ENCODE measurements around the gene ABCF1. TPM values are rescaled to one million over a fixed set of nuclear protein-coding genes. Genes with fewer than 3 reads are reported as not detected.

Gene ABCF1
- total RNA-seq, 4 donors from 2014 or later, result 39.0 to 60.8 (median 51.4) TPM

GRCh38 chr6:30619561-30619960 lies 48.3 kb downstream of the ABCF1 start:
- Histone ChIP-seq H3K9me3 (no peaks in the 10 kb centered on the region), H3K27me3 (no peaks in the 10 kb centered on the region), H3K4me3 (no peak overlapping the region), H3K4me1 (peaks cover 12 to 22% (median 19%) of the 10 kb centered on the region in 4 donors), H3K27ac (replicated peaks in 1 of 4) (peak overlapping the region in 2 of 4 donors; percentile 90 to 98), H3K36me3 (peaks cover 49 to 71% (median 61%) of the 10 kb centered on the region in 4 donors)
- no peak for TF ChIP-seq POLR2A (IDR thresholded peaks at IDR 0.05; ENCODE audit: low read depth)
- DNase-seq (ENCODE audit: extremely low spot score), result no peak
- WGBS, result 94% methylated on average over 11 of the region's 11 CpGs
- intact Hi-C loops (cut with DNase I), result no loop called here

DNA sequence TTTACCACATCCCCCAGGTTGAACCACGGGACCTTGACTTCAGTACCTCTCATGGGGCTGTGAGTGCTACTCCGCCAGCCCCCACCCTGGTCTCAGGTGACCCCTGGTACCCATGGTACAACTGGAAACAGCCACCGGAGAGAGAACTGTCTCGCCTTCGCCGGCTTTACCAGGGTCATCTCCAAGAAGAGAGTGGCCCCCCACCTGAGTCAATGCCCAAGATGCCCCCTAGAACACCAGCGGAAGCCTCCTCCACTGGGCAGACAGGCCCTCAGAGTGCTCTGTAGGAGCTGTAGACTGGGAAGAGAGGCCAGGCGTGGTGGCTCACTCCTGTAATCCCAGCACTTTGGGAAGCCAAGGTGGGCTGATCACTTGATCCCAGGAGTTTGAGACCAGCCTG lies 54.3 kb downstream of the ABCF1 start:
- H3K36me3 ChIP-seq, result peaks cover 52 to 86% (median 75%) of the 10 kb centered on the region in 4 donors
- no peak for TF ChIP-seq POLR2AphosphoS5 (IDR thresholded peaks at IDR 0.05)
- TF ChIP-seq, protein P1, sequence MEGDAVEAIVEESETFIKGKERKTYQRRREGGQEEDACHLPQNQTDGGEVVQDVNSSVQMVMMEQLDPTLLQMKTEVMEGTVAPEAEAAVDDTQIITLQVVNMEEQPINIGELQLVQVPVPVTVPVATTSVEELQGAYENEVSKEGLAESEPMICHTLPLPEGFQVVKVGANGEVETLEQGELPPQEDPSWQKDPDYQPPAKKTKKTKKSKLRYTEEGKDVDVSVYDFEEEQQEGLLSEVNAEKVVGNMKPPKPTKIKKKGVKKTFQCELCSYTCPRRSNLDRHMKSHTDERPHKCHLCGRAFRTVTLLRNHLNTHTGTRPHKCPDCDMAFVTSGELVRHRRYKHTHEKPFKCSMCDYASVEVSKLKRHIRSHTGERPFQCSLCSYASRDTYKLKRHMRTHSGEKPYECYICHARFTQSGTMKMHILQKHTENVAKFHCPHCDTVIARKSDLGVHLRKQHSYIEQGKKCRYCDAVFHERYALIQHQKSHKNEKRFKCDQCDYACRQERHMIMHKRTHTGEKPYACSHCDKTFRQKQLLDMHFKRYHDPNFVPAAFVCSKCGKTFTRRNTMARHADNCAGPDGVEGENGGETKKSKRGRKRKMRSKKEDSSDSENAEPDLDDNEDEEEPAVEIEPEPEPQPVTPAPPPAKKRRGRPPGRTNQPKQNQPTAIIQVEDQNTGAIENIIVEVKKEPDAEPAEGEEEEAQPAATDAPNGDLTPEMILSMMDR (IDR thresholded peaks at IDR 0.05), result no peak
- no peak for TF ChIP-seq POLR2A (IDR thresholded peaks at IDR 0.05; ENCODE audit: low read depth)
- TF ChIP-seq EP300 (IDR thresholded peaks at IDR 0.05), result no peak
- H3K4me1 ChIP-seq, result peaks cover 11 to 22% (median 16%) of the 10 kb centered on the region in 4 donors
- intact Hi-C loops (cut with DNase I), result no loop called here
- H3K27ac ChIP-seq (replicated peaks in 1 of 4), result peak overlapping the region; percentile 91
- no peak for DNase-seq (ENCODE audit: extremely low spot score)
- no peak overlapping the region for H3K4me3 ChIP-seq
- no peaks in the 10 kb centered on the region for H3K27me3 ChIP-seq
- WGBS, result 92% methylated on average over 8 of the region's 8 CpGs
- no peaks in the 10 kb centered on the region for H3K9me3 ChIP-seq

DNA sequence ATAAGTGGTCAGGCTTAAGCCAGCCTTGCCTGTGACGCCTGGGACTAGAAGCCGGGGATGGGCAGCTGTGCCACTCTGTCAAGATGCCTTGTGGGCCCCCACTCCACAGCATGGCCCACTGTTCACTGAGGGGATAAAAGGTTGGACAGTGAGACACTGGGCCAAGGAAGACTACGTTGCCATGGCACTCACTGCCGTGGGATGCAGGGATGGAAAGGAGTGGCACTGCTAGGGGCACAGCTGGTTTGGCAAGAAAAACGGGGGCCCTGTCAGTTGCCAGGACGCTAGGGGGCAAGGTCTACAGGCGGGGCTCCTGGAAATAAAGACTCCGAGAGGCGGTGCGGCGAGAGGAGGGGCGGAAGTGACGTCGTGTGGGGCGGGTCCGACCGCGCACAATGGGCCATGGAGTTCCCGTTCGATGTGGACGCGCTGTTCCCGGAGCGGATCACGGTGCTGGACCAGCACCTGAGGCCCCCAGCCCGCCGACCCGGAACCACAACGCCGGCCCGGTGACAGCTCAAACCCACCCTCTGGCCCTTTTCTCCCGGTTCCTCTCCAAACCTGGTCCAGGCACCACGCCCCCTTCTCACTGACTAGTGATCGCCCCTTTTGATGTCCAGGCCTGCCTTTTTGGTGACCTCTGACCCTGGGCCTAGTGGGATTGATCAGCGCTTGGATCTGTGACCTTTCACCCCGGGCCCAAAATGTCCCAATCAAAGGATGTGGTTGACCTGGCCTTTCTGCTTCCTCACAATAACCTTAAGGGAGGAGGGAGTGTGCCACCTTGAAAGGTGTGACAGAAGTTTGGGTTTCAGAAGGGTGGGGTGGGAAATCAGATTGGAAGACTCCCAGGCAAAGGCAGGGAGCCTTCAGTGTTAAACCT lies 55.5 kb downstream of the ABCF1 start, which contains the start of gene ATAT1:
Gene ATAT1, plus strand, starts transcription at position 391 of the 883 bp plus-strand sequence.
- TF ChIP-seq POLR2AphosphoS5 (IDR thresholded peaks at IDR 0.05) (peak; percentile 83 to 85), POLR2A (IDR thresholded peaks at IDR 0.05; ENCODE audit: low read depth) (no peak), EP300 (IDR thresholded peaks at IDR 0.05) (peak; percentile 70)
- TF ChIP-seq, protein P1 (IDR thresholded peaks at IDR 0.05), result peak; percentile 38 to 66 (median 47)
- intact Hi-C loops (cut with DNase I), result loop anchor here (2.0 kb wide), 1 partner anchor 46 kb away; the partner anchor contains the start of gene DHX16
- Histone ChIP-seq H3K36me3 (peaks cover 40 to 82% (median 69%) of the 10 kb centered on the region in 4 donors), H3K9me3 (no peaks in the 10 kb centered on the region), H3K27me3 (no peaks in the 10 kb centered on the region), H3K4me3 (peak within 1 kb of the TSS; percentile 52 to 66 (median 58)), H3K4me1 (peaks cover 11 to 19% (median 16%) of the 10 kb centered on the region in 4 donors), H3K27ac (replicated peaks in 1 of 4) (peak within 1 kb of the TSS; percentile 91)
- 11% methylated on average over 8 of the region's 36 CpGs for WGBS
- peak; percentile 98 for DNase-seq (ENCODE audit: extremely low spot score)

- intact Hi-C loops (cut with DNase I), result no loop called here
- Histone ChIP-seq H3K9me3 (no peaks in the 10 kb centered on the region), H3K4me3 (no peak overlapping the region), H3K4me1 (no peaks in the 10 kb centered on the region), H3K27me3 (no peaks in the 10 kb centered on the region), H3K27ac (replicated peaks in 1 of 4) (no peak overlapping the region), H3K36me3 (peaks cover 3 to 60% (median 38%) of the 10 kb centered on the region in 4 donors)
- 82% methylated on average over 3 of the region's 3 CpGs for WGBS
- TF ChIP-seq POLR2AphosphoS5 (IDR thresholded peaks at IDR 0.05) (no peak), POLR2A (IDR thresholded peaks at IDR 0.05; ENCODE audit: low read depth) (no peak), EP300 (IDR thresholded peaks at IDR 0.05) (no peak)
- TF ChIP-seq, protein P1 (IDR thresholded peaks at IDR 0.05), result no peak
- DNase-seq (ENCODE audit: extremely low spot score), result no peak
These were observed 64.6 kb downstream of the ABCF1 start for GRCh38 chr6:30635834-30636233.

DNA sequence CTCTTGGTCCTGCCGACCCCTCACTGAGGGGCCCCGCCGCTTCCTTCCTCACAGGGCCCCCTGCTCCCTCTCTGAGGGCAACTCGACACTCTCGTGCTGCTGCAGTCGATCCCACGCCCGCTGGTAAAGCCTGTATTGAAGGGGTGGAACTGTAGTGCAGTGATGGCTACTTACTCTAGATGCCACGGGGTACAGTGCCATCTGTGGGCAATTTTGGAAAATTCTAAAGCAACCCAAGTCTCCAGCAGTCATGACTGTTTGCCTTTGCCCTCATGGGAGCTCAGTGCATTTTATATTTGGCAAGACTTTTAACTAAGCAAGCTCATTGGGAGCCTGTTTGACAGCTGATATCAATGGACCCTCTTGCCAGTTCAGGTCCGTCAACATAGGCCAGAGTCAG lies 69.2 kb downstream of the ABCF1 start:
- WGBS, result 86% methylated on average over 10 of the region's 10 CpGs
- Histone ChIP-seq H3K27ac (replicated peaks in 1 of 4) (no peak overlapping the region), H3K4me1 (peaks cover 0 to under 1% (median 0%) of the 10 kb centered on the region in 4 donors), H3K9me3 (no peaks in the 10 kb centered on the region), H3K4me3 (no peak overlapping the region), H3K36me3 (peaks cover 13 to 71% (median 45%) of the 10 kb centered on the region in 4 donors), H3K27me3 (no peaks in the 10 kb centered on the region)
- intact Hi-C loops (cut with DNase I), result no loop called here
- TF ChIP-seq POLR2A (IDR thresholded peaks at IDR 0.05; ENCODE audit: low read depth) (no peak), POLR2AphosphoS5 (IDR thresholded peaks at IDR 0.05) (no peak), EP300 (IDR thresholded peaks at IDR 0.05) (no peak)
- TF ChIP-seq, protein P1 (IDR thresholded peaks at IDR 0.05), result no peak
- no peak for DNase-seq (ENCODE audit: extremely low spot score)

Measured in esophagus muscularis mucosa (tissue), 4 donors.